ENCODE results near the gene XPOT. TPM values are rescaled to one million over a fixed set of nuclear protein-coding genes. Genes with fewer than 3 reads are reported as not detected.

XPOT gene
- total RNA-seq, 1 donor from 2014 or later, result 73.4 TPM

- DNase-seq (ENCODE audit: low read depth), result peak; percentile 79
Observed at GRCh38 chr12:64461634-64462414, 57.6 kb downstream of the XPOT start.

GRCh38 chr12:64466178-64466577 lies 62.0 kb downstream of the XPOT start:
- no peak for DNase-seq (ENCODE audit: low read depth)

GRCh38 chr12:64468966-64469365 lies 64.8 kb downstream of the XPOT start:
- DNase-seq (ENCODE audit: low read depth), result peak; percentile 37

GRCh38 chr12:64469455-64470142 lies 65.4 kb downstream of the XPOT start:
- DNase-seq (ENCODE audit: low read depth), result peak; percentile 96

- peak; percentile 19 for DNase-seq (ENCODE audit: low read depth)
Observed at GRCh38 chr12:64470495-64470894, 66.3 kb downstream of the XPOT start.

- DNase-seq (ENCODE audit: low read depth), result peak; percentile 51
Observed at GRCh38 chr12:64473176-64473575, 69.0 kb downstream of the XPOT start.

GRCh38 chr12:64475518-64475917 lies 71.3 kb downstream of the XPOT start:
- DNase-seq (ENCODE audit: low read depth), result no peak

- no peak for DNase-seq (ENCODE audit: low read depth)
Observed at GRCh38 chr12:64476844-64477243, 72.7 kb downstream of the XPOT start.

GRCh38 chr12:64478661-64479060 lies 74.5 kb downstream of the XPOT start:
- no peak for DNase-seq (ENCODE audit: low read depth)

- DNase-seq (ENCODE audit: low read depth), result no peak
Observed at GRCh38 chr12:64480148-64480547, 76.0 kb downstream of the XPOT start.

GRCh38 chr12:64486657-64487056 lies 82.5 kb downstream of the XPOT start:
- DNase-seq (ENCODE audit: low read depth), result no peak

GRCh38 chr12:64491718-64492117 lies 87.5 kb downstream of the XPOT start:
- DNase-seq (ENCODE audit: low read depth), result no peak

- no peak for DNase-seq (ENCODE audit: low read depth)
Observed at GRCh38 chr12:64493513-64493912, 89.3 kb downstream of the XPOT start.

- no peak for DNase-seq (ENCODE audit: low read depth)
Observed at GRCh38 chr12:64494998-64495729, 91.0 kb downstream of the XPOT start.

GRCh38 chr12:64496839-64497400 lies 92.7 kb downstream of the XPOT start:
- no peak for DNase-seq (ENCODE audit: low read depth)

GRCh38 chr12:64497484-64497883 lies 93.3 kb downstream of the XPOT start:
- DNase-seq (ENCODE audit: low read depth), result no peak

- no peak for DNase-seq (ENCODE audit: low read depth)
Observed at GRCh38 chr12:64497903-64498302, 93.7 kb downstream of the XPOT start.

- DNase-seq (ENCODE audit: low read depth), result no peak
Observed at GRCh38 chr12:64500394-64500793, 96.2 kb downstream of the XPOT start.
